Tibial artery (tissue), 4 donors: ENCODE data around the gene HOXD9.

Experiments
- DNase-seq, 2 donors: peaks; one replicate each; pipeline ENCODE4 v3.0.0-alpha.2; 2019
- H3K27ac ChIP-seq, 2 donors: fragments of 200-600 bp; sonication (generic) in 1 of 2; 1 replicate in 1 of 2; 2 replicates in 1 of 2; pipeline ENCODE4 v1.5.1; 2018 to 2019; ENCODE audit warnings: mild to moderate bottlenecking in 1 of 2
- H3K27me3 ChIP-seq, 2 donors: fragments of 200-600 bp; sonication (generic) in 1 of 2; one replicate each; pipeline versions ENCODE4 v1.5.1 to v1.6.0; 2016 to 2019
- H3K36me3 ChIP-seq, 3 donors: fragments of 200-600 bp; sonication (generic) in 2 of 3; one replicate each; pipeline ENCODE4 v1.5.1; 2016 to 2019; ENCODE audit warnings: mild to moderate bottlenecking in 2 of 3
- H3K4me1 ChIP-seq, 4 donors: fragments of 200-600 bp; sonication (generic) in 2 of 4; 1 replicate in 3 of 4; 2 replicates in 1 of 4; pipeline ENCODE4 v1.5.1; 2016 to 2019
- H3K4me3 ChIP-seq, 2 donors: fragments of 200-600 bp; sonication (generic) in 1 of 2; 1 replicate in 1 of 2; 2 replicates in 1 of 2; pipeline ENCODE4 v1.5.1; 2018 to 2019; ENCODE audit warnings: mild to moderate bottlenecking in 2 of 2
- H3K9me3 ChIP-seq, 3 donors: fragments of 200-600 bp; sonication (generic) in 1 of 3; one replicate each; pipeline ENCODE4 v1.5.1; 2016 to 2019
- intact Hi-C: fragments of 100-400 bp; cut with DNase I; formaldehyde crosslinking; loops from one replicate; pipeline ENCODE4 v1.15.0; 2023; ENCODE audit warnings: low total_unique reads
- TF ChIP-seq, protein P1 (sequence below), 2 experiments: fragments of 200-600 bp in 1 of 2; fragments of 450-650 bp in 1 of 2; IDR thresholded peaks; one replicate each; pipeline ENCODE4 v1.5.1; 2017 to 2019; ENCODE audit warnings: antibody characterized with exemption in 2 of 2, mild to moderate bottlenecking in 1 of 2, moderate library complexity in 1 of 2

HOXD9 gene

DNA sequence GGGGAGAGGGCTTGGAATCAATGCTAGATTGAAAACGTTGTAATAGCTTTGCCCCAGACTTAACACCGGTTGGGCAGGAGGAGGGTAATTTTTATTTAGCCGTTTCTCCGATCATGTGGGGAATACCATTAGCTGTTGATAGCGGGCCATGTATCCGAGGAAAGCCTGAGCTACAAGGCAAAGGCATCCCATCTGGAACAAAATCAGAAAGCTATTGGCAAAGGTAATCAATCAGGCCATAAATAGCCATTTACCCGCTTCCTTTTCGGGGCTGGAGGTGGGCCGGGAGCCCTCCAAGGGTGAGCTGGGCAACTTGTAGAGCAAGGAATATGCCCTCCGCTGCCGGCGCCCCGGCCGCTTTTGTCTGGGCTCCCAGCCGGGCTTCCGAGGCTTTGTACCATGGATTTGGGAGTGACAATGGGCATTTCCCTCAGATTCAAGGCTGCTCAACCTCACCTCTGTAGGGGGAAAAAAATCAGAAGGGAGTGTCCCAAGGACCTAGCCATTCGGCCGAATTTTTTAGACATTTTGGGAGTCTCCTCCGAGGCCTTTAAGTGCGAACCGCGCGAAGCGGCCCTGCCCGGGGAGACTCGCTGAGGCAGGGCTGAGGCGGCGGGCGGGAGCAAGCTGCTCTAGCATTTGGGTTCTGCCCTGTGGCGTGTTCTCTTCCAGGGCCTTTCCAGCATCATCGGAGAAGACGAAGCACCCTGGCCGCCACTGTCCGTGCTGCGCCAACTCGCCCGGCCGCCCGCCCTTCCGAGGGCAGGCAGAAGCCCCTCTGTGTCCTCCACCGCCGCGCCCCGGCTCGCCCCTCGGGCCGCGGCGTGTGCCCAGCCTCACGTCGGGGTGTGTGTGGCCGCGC lies 1.1 kb upstream of the HOXD9 start:
- Histone ChIP-seq H3K9me3 (no peaks in the 10 kb centered on the region), H3K4me3 (peak overlapping the region; percentile 51 to 57), H3K36me3 (no peaks in the 10 kb centered on the region), H3K4me1 (peaks cover 0 to 26% (median 19%) of the 10 kb centered on the region in 4 donors), H3K27ac (no peak overlapping the region), H3K27me3 (peaks cover 14 to 97% of the 10 kb centered on the region in 2 donors)
- intact Hi-C loops, result no loop called here
- TF ChIP-seq, protein P1, sequence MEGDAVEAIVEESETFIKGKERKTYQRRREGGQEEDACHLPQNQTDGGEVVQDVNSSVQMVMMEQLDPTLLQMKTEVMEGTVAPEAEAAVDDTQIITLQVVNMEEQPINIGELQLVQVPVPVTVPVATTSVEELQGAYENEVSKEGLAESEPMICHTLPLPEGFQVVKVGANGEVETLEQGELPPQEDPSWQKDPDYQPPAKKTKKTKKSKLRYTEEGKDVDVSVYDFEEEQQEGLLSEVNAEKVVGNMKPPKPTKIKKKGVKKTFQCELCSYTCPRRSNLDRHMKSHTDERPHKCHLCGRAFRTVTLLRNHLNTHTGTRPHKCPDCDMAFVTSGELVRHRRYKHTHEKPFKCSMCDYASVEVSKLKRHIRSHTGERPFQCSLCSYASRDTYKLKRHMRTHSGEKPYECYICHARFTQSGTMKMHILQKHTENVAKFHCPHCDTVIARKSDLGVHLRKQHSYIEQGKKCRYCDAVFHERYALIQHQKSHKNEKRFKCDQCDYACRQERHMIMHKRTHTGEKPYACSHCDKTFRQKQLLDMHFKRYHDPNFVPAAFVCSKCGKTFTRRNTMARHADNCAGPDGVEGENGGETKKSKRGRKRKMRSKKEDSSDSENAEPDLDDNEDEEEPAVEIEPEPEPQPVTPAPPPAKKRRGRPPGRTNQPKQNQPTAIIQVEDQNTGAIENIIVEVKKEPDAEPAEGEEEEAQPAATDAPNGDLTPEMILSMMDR (IDR thresholded peaks at IDR 0.05), result no peak
- DNase-seq, result no peak

DNA sequence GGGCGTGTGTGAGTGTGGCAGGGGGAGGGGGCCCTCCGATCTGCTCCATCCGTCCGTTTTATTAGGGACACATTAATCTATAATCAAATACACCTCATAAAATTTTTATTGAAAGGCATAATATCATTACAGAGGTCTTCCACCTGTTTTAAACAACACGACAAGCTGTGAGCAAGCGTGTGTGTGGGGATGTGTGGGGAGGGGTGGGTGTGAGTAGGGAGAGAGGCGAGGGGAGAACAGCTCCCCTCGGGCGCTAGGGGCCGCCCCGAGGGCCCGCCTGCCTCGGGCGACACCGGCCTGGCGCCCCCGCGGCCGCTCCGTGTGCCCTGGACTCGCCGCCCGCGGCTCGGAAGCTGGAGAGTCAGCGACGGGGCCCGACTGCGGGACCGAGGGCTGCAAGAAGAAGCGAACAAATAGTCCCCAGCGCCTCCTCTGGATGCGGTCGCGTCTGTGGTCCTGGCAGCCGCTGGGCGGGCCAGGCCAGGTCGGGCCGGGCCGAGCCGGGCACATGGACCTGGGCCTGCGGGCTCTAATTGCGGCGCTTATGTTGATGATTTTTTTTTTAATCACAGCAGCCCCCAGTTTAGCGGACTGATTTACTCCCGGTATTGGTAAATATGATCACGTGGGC lies 352 bp upstream of the HOXD9 start:
- intact Hi-C loops, result no loop called here
- Histone ChIP-seq H3K27me3 (peaks cover 12 to 89% of the 10 kb centered on the region in 2 donors), H3K27ac (peak overlapping the region; percentile 14 to 54), H3K9me3 (no peaks in the 10 kb centered on the region), H3K4me1 (peaks cover 0 to 22% (median 18%) of the 10 kb centered on the region in 4 donors), H3K36me3 (no peaks in the 10 kb centered on the region), H3K4me3 (peak overlapping the region; percentile 51 to 57)
- TF ChIP-seq, protein P1 (IDR thresholded peaks at IDR 0.05), result no peak
- no peak for DNase-seq

DNA sequence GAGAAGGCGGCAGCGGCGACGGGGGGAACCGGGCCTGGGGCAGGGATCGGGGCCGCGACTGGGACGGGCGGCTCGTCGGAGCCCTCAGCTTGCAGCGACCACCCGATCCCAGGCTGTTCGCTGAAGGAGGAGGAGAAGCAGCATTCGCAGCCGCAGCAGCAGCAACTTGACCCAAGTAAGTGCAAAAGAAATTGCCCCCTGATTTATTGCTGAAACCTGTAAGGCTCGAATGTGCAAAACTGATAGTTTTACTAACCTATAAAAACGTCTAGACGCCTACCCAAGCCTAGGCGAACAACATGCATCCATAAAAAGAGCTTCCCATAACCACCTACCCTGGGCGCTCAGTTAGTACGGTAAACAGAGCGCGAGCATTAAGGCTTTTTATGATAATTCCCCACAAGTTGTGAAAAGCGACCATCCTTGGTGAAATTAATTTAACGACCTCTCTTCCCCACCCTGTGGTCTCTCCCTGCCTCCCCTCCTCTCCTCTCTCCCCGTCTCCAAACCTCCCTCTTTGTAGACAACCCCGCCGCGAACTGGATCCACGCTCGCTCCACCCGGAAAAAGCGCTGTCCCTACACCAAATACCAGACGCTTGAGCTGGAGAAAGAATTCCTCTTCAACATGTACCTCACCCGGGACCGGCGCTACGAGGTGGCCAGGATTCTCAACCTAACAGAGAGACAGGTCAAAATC lies 1.0 kb downstream of the HOXD9 start:
- TF ChIP-seq, protein P1 (IDR thresholded peaks at IDR 0.05), result no peak
- Histone ChIP-seq H3K27ac (peak overlapping the region in 1 of 2 donors; percentile 54), H3K4me3 (peak overlapping the region; percentile 51 to 57), H3K27me3 (peaks cover 8 to 85% of the 10 kb centered on the region in 2 donors), H3K36me3 (no peaks in the 10 kb centered on the region), H3K9me3 (no peaks in the 10 kb centered on the region), H3K4me1 (peaks cover 0 to 29% (median 20%) of the 10 kb centered on the region in 4 donors)
- intact Hi-C loops, result no loop called here
- DNase-seq, result no peak

DNA sequence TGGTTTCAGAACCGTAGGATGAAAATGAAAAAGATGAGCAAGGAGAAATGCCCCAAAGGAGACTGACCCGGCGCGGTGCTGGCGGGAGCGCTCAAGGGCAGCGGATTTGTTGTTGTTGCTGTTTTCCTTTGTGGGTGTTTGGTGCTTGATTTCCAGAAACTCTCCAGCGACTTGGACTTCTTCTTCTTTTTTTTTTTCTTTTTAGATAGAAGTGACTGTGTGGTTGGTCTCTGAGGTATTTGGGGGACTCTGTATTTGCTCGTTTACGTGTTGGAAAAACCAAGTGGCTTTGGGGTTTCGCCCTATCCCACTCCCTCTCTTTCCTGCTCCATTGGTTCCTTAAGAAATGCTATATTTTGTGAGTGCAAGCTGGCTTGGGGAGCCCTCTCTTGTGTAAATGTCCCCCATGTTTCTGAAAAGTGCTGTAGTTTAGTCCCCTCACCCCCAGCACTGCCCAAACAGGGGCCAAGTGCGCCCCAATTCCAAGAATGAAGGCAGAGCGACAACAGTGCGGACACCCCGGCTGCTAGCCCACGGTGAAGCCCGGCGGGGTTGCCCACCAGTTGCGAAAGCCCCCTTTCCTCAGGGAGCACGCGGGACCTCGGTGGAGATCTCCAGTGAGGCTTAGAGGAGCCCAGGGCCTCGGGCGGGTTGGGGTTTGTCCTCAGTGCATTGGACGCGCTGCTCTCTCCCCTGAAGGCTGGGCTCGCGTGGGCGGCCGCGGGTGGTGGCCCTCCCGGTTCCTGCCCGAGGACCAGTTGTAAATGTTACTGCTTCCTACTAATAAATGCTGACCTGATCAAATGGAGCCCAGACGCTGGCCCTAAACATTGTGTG lies 1.8 kb downstream of the HOXD9 start:
- H3K27me3 ChIP-seq, result peaks cover 8 to 85% of the 10 kb centered on the region in 2 donors

More for the DNA sequence above, 1.8 kb downstream of the HOXD9 start:
- H3K27ac ChIP-seq, result no peak overlapping the region
- TF ChIP-seq, protein P1 (IDR thresholded peaks at IDR 0.05), result no peak
- no peak for DNase-seq
- peak overlapping the region; percentile 51 to 57 for H3K4me3 ChIP-seq
- no peaks in the 10 kb centered on the region for H3K36me3 ChIP-seq
- peaks cover 0 to 36% (median 28%) of the 10 kb centered on the region in 4 donors for H3K4me1 ChIP-seq
- H3K9me3 ChIP-seq, result no peaks in the 10 kb centered on the region
- intact Hi-C loops, result no loop called here
